Measurements from ENCODE around the gene NFKBIB.

GRCh38 chr19:38932425-38933179, 32.8 kb downstream of the NFKBIB start:
- TF ChIP-seq CTCF (IDR thresholded peaks at IDR 0.05; ENCODE audit: insufficient read depth, low read length, poor library complexity, severe bottlenecking), result no peak
- no peak for TF ChIP-seq EZH2phosphoT487 (conservative IDR thresholded peaks at IDR 0.05; ENCODE audit: low read length)

Data from SU-DHL-6 (cell line).